SK-N-SH (cell line): ENCODE results near the gene SLC16A13. TPM values are rescaled to one million over a fixed set of nuclear protein-coding genes. Genes with fewer than 3 reads are reported as not detected.

Experiments
- CTCF ChIA-PET: fragments of 300-600, 350-600 bp; formaldehyde crosslinking; extraction: SDS; loops from one replicate; lab custom pipeline; 2021; lab: Yijun Ruan, JAX
- POLR2A ChIA-PET: fragments of 350-600 bp; sonication (Branson Sonifier 250); formaldehyde crosslinking; extraction: SDS; loops from one replicate; lab custom pipeline; 2020; ENCODE audit warnings: antibody characterized with exemption, inconsistent platforms; lab: Yijun Ruan, JAX
- DNase-seq: peaks from one replicate; pipeline ENCODE4 v3.0.0; 2012
- H2AFZ ChIP-seq: fragments of 200-600 bp; sonication (generic); 2 replicates; pipeline ENCODE4 v1.8.1; 2016; ENCODE audit warnings: antibody characterized with exemption, mild to moderate bottlenecking, low read depth
- H3F3A ChIP-seq: fragments of 200-600 bp; sonication (generic); replicated peaks from 2 replicates; pipeline ENCODE3; 2016; ENCODE audit warnings: antibody characterized with exemption, mild to moderate bottlenecking; ENCODE audit not compliant: insufficient read depth
- H3K27ac ChIP-seq, 2 experiments: fragments of 200-500 bp in 1 of 2; fragments of 200-600 bp in 1 of 2; sonication (Bioruptor generic) in 1 of 2; sonication (generic), shearing (Covaris generic) in 1 of 2; 2 replicates each; pipeline versions ENCODE4 v1.5.1 to v1.6.1; 2014 to 2016; ENCODE audit warnings: low read depth in 2 of 2, inconsistent platforms in 1 of 2, low read length in 1 of 2, mild to moderate bottlenecking in 1 of 2, mixed read lengths in 1 of 2
- H3K27me3 ChIP-seq: fragments of 200-600 bp; sonication (generic), shearing (Covaris generic); 2 replicates; pipeline ENCODE4 v1.6.1; 2016; ENCODE audit warnings: mixed run types; ENCODE audit not compliant: insufficient read depth
- H3K36me3 ChIP-seq, 2 experiments: fragments of 200-500 bp in 1 of 2; fragments of 200-600 bp in 1 of 2; sonication (Bioruptor generic) in 1 of 2; sonication (generic) in 1 of 2; replicated peaks in 1 of 2; 2 replicates each; pipeline versions ENCODE3 to v1.5.1; 2014 to 2016; ENCODE audit warnings: low read length in 1 of 2, mild to moderate bottlenecking in 1 of 2; ENCODE audit not compliant: insufficient read depth in 2 of 2, control insufficient read depth in 1 of 2
- H3K4me1 ChIP-seq, 2 experiments: fragments of 200-500 bp in 1 of 2; fragments of 200-600 bp in 1 of 2; sonication (Bioruptor generic) in 1 of 2; sonication (generic), shearing (Covaris generic) in 1 of 2; 2 replicates each; pipeline versions ENCODE4 v1.5.1 to v1.6.1; 2014 to 2016; ENCODE audit warnings: low read depth in 1 of 2, low read length in 1 of 2, mixed run types in 1 of 2; ENCODE audit not compliant: insufficient read depth in 2 of 2, control insufficient read depth in 1 of 2
- H3K4me2 ChIP-seq: fragments of 200-600 bp; sonication (generic), shearing (Covaris generic); 2 replicates; pipeline ENCODE4 v1.6.1; 2017; ENCODE audit warnings: mixed run types
- H3K4me3 ChIP-seq, 2 experiments: fragments of 200-500 bp in 1 of 2; fragments of 200-600 bp in 1 of 2; sonication (Bioruptor generic) in 1 of 2; sonication (generic), shearing (Covaris generic) in 1 of 2; 2 replicates each; pipeline versions ENCODE4 v1.5.1 to v1.8.1; 2014 to 2016; ENCODE audit warnings: low read depth in 2 of 2, inconsistent platforms in 1 of 2, low read length in 1 of 2, mild to moderate bottlenecking in 1 of 2, mixed read lengths in 1 of 2, moderate library complexity in 1 of 2
- H3K79me2 ChIP-seq: fragments of 200-600 bp; sonication (generic); 2 replicates; pipeline ENCODE4 v1.8.1; 2017; ENCODE audit warnings: mild to moderate bottlenecking; ENCODE audit not compliant: insufficient read depth
- H3K9ac ChIP-seq: fragments of 200-600 bp; sonication (generic); 2 replicates; pipeline ENCODE4 v1.6.1; 2017; ENCODE audit warnings: mixed run types
- H3K9me2 ChIP-seq: fragments of 200-600 bp; sonication (generic); 2 replicates; pipeline ENCODE4 v1.6.1; 2017; ENCODE audit warnings: mixed run types
- H3K9me3 ChIP-seq: fragments of 200-600 bp; sonication (generic); 2 replicates; pipeline ENCODE4 v1.6.1; 2017; ENCODE audit warnings: mixed run types, mild to moderate bottlenecking, moderate library complexity
- H4K20me1 ChIP-seq: fragments of 200-600 bp; sonication (generic); 2 replicates; pipeline ENCODE4 v1.6.1; 2017; ENCODE audit warnings: mild to moderate bottlenecking, mixed run types; ENCODE audit not compliant: insufficient read depth
- CTCF ChIP-seq: fragments of 200-600 bp; sonication (generic); IDR thresholded peaks from 2 replicates; pipeline ENCODE4 v1.6.1; 2017; ENCODE audit warnings: antibody characterized with exemption, mild to moderate bottlenecking, moderate library complexity
- FOXM1 ChIP-seq: IDR thresholded peaks from 2 replicates; pipeline ENCODE4 v1.4.0; 2012; ENCODE audit warnings: low read depth, mild to moderate bottlenecking
- MXI1 ChIP-seq: IDR thresholded peaks from 2 replicates; pipeline ENCODE4 v1.6.1; 2012; ENCODE audit warnings: mild to moderate bottlenecking, low read depth, low read length, improper control_type of control experiment
- NFIC ChIP-seq: IDR thresholded peaks from 2 replicates; pipeline ENCODE4 v1.4.0; 2012; ENCODE audit warnings: borderline replicate concordance
- NRF1 ChIP-seq: IDR thresholded peaks from 2 replicates; pipeline ENCODE4 v1.6.1; 2012; ENCODE audit warnings: low read depth, mild to moderate bottlenecking, low read length
- PBX3 ChIP-seq: IDR thresholded peaks from 2 replicates; pipeline ENCODE4; 2012
- POLR2AphosphoS5 ChIP-seq: IDR thresholded peaks from 2 replicates; pipeline ENCODE4 v1.6.1; 2012; ENCODE audit warnings: low read depth, low read length
- RCOR1 ChIP-seq: fragments of 150-350 bp; IDR thresholded peaks from 2 replicates; pipeline ENCODE4 v1.6.1; 2017; ENCODE audit warnings: antibody characterized with exemption, low read length
- REST ChIP-seq: IDR thresholded peaks from 2 replicates; pipeline ENCODE4 v1.6.1; 2012; ENCODE audit warnings: mild to moderate bottlenecking, low read depth, low read length, moderate library complexity
- SMC3 ChIP-seq: IDR thresholded peaks from 2 replicates; pipeline ENCODE4 v1.6.1; 2012; ENCODE audit warnings: low read depth, low read length, improper control_type of control experiment
- TCF12 ChIP-seq: IDR thresholded peaks from 2 replicates; pipeline ENCODE4 v1.4.0; 2012
- TEAD4 ChIP-seq: IDR thresholded peaks from 2 replicates; pipeline ENCODE4 v1.4.0; 2012; ENCODE audit warnings: mild to moderate bottlenecking, borderline replicate concordance; ENCODE audit not compliant: insufficient read depth
- WGBS: methylation state at CpG from one replicate; pipeline ENCODE4 v1.1.6; 2017; ENCODE audit warnings: low lambda C conversion rate; 5-methylcytosine and 5-hydroxymethylcytosine counted together
- polyA plus RNA-seq, 3 experiments: library from polyadenylated mRNA; depleted of rRNA; stranded (reverse); fragments of >200 nt; gene quantifications; 2 replicates each; pipeline ENCODE4 v1.2.3, GENCODE V29; 2012

SLC16A13 gene
- polyA plus RNA-seq, 1 of the 3 experiments (the other 2 are of a cell fraction) = 3.9 TPM

- 18% methylated on average over 10 of the region's 10 CpGs for WGBS
- no peak overlapping the region for H3K27ac ChIP-seq
- no peak overlapping the region for H3K4me2 ChIP-seq
- no peaks in the 10 kb centered on the region for H4K20me1 ChIP-seq
- H3K36me3 ChIP-seq = no peaks in the 10 kb centered on the region
- no peak overlapping the region for H2AFZ ChIP-seq
- H3K9me2 ChIP-seq = no peaks in the 10 kb centered on the region
- POLR2A ChIA-PET = no interaction called here
- no peaks in the 10 kb centered on the region for H3K79me2 ChIP-seq
- H3K9me3 ChIP-seq = no peaks in the 10 kb centered on the region
- no peak overlapping the region for H3K4me3 ChIP-seq
- no peak for DNase-seq
- no peak overlapping the region for H3K9ac ChIP-seq
- no peak for TF ChIP-seq CTCF
- no peak for TF ChIP-seq NRF1
- TF ChIP-seq REST = no peak
- TF ChIP-seq TEAD4 = no peak
- TF ChIP-seq NFIC = no peak
- no peak for TF ChIP-seq RCOR1
- no peak for TF ChIP-seq TCF12
- CTCF ChIA-PET = interaction anchor here (0.8 to 2.4 kb wide), 2 partner anchors 28 to 97 kb away, joined by 3 to 7 read pairs; no protein-coding TSS in a partner anchor
- peaks cover 31% of the 10 kb centered on the region for H3K27me3 ChIP-seq
- H3K4me1 ChIP-seq = no peaks in the 10 kb centered on the region
- no peaks in the 10 kb centered on the region for H3F3A ChIP-seq
These were observed 44.7 kb downstream of the SLC16A13 start for GRCh38 chr17:7080456-7081041.

GRCh38 chr17:7081341-7082062 lies 45.7 kb downstream of the SLC16A13 start:
- H3F3A ChIP-seq = no peaks in the 10 kb centered on the region
- no peak overlapping the region for H3K4me3 ChIP-seq
- WGBS = 33% methylated on average over 16 of the region's 16 CpGs
- H3K27ac ChIP-seq = no peak overlapping the region
- TF ChIP-seq FOXM1 = no peak
- TF ChIP-seq REST = peak; percentile 89
- TF ChIP-seq PBX3 = no peak
- TF ChIP-seq POLR2AphosphoS5 = no peak
- no peak for TF ChIP-seq SMC3
- no peak for TF ChIP-seq TCF12
- no peak for TF ChIP-seq MXI1
- H3K9ac ChIP-seq = no peak overlapping the region
- H3K4me2 ChIP-seq = no peak overlapping the region
- no peaks in the 10 kb centered on the region for H3K36me3 ChIP-seq
- H3K9me3 ChIP-seq = no peaks in the 10 kb centered on the region
- H3K79me2 ChIP-seq = no peaks in the 10 kb centered on the region
- peaks cover 38% of the 10 kb centered on the region for H3K27me3 ChIP-seq
- POLR2A ChIA-PET = no interaction called here
- H4K20me1 ChIP-seq = no peaks in the 10 kb centered on the region
- H3K4me1 ChIP-seq = no peaks in the 10 kb centered on the region
- H2AFZ ChIP-seq = no peak overlapping the region
- DNase-seq = no peak
- no peaks in the 10 kb centered on the region for H3K9me2 ChIP-seq
- CTCF ChIA-PET = interaction anchor here (0.7 to 2.4 kb wide), 4 partner anchors 10 to 96 kb away, joined by 3 to 7 read pairs (median 5); no protein-coding TSS in a partner anchor
